Keratinocyte (primary cell): ENCODE results near the gene ST8SIA1.

Experiments used
- CTCF ChIP-seq, 3 experiments: IDR thresholded peaks in 1 of 3; conservative IDR thresholded peaks in 1 of 3; optimal IDR thresholded peaks in 1 of 3; 2 replicates in 2 of 3; 3 replicates in 1 of 3; pipeline versions ENCODE3 to v1.5.1; 2011; ENCODE audit warnings: low read length in 3 of 3, mild to moderate bottlenecking in 3 of 3, moderate library complexity in 2 of 3, control low read depth in 1 of 3, inconsistent platforms in 1 of 3; ENCODE audit not compliant: insufficient read depth in 2 of 3; ENCODE audit errors: extremely low read depth in 1 of 3
- EZH2 ChIP-seq: IDR thresholded peaks from one replicate; pipeline ENCODE4 v1.6.1; 2012; ENCODE audit warnings: inconsistent platforms, mild to moderate bottlenecking, low read length, moderate library complexity

GRCh38 chr12:22234561-22234960 is 99.9 kb downstream of the ST8SIA1 start:
- TF ChIP-seq CTCF (optimal IDR thresholded peaks at IDR 0.05 in 1 of 3, IDR thresholded peaks at IDR 0.05 in 1 of 3, conservative IDR thresholded peaks at IDR 0.05 in 1 of 3; ENCODE audit: extremely low read depth in 1 of 3, insufficient read depth in 2 of 3, low read length in 3 of 3) (no peak), EZH2 (no peak)
